A673 (cell line): ENCODE data around the gene COL4A3. TPM values are rescaled to one million over a fixed set of nuclear protein-coding genes. Genes with fewer than 3 reads are reported as not detected.

ENCODE experiments used
- BruUV-seq: library from RNA; stranded (reverse); fragments of 400-500 nt; replicated peaks from 2 replicates; lab custom pipeline; 2021; lab: Mats Ljungman, UMichigan
- CTCF ChIA-PET: fragments of 300-600 bp; sonication (Branson Sonifier 250); formaldehyde crosslinking; loops from one replicate; lab custom pipeline; 2022; ENCODE audit warnings: antibody characterized with exemption; lab: Charles Lee
- POLR2A ChIA-PET: fragments of 300-600 bp; sonication (Branson Sonifier 250); formaldehyde crosslinking; loops from one replicate; lab custom pipeline; 2022; ENCODE audit warnings: antibody characterized with exemption; ENCODE audit not compliant: low non-redundant PET; lab: Charles Lee
- DNase-seq: peaks from one replicate; pipeline ENCODE4 v3.0.0-alpha.2; 2015; ENCODE audit warnings: low spot score
- H3K27ac ChIP-seq: fragments of 200-600 bp; sonication (generic); 2 replicates; pipeline ENCODE4 v1.5.1; 2016; ENCODE audit warnings: mixed run types, low read depth, mild to moderate bottlenecking, mixed read lengths, antibody characterized with exemption, low read length; ENCODE audit not compliant: poor library complexity, severe bottlenecking
- H3K27me3 ChIP-seq: fragments of 200-600 bp; sonication (generic); replicated peaks from 2 replicates; pipeline ENCODE4 v1.6.1; 2017; ENCODE audit warnings: mixed run types, low read depth, mild to moderate bottlenecking, mixed read lengths, antibody characterized with exemption, low read length; ENCODE audit not compliant: insufficient read depth, poor library complexity
- H3K36me3 ChIP-seq: fragments of 200-600 bp; sonication (generic); 2 replicates; pipeline ENCODE4 v1.6.1; 2016; ENCODE audit warnings: mixed run types, mild to moderate bottlenecking, mixed read lengths, antibody characterized with exemption, low read length; ENCODE audit not compliant: insufficient read depth, poor library complexity, severe bottlenecking
- H3K4me1 ChIP-seq: fragments of 200-600 bp; sonication (generic); 2 replicates; pipeline ENCODE4 v1.6.1; 2017; ENCODE audit warnings: mixed run types, mild to moderate bottlenecking, mixed read lengths, antibody characterized with exemption, low read length; ENCODE audit not compliant: insufficient read depth, poor library complexity, severe bottlenecking
- H3K4me3 ChIP-seq: fragments of 200-600 bp; sonication (generic); 2 replicates; pipeline ENCODE4 v1.5.1; 2016; ENCODE audit warnings: low read depth, mixed run types, mild to moderate bottlenecking, mixed read lengths, low read length; ENCODE audit not compliant: poor library complexity, severe bottlenecking
- H3K9me3 ChIP-seq: fragments of 200-600 bp; sonication (generic); 2 replicates; pipeline ENCODE4 v1.6.1; 2016; ENCODE audit warnings: mixed run types, low read depth, mild to moderate bottlenecking, mixed read lengths, antibody characterized with exemption, low read length; ENCODE audit not compliant: poor library complexity, severe bottlenecking
- EZH2 ChIP-seq: fragments of 200-600 bp; sonication (generic); IDR thresholded peaks from 2 replicates; pipeline ENCODE4 v1.6.1; 2017; ENCODE audit warnings: borderline replicate concordance, low read depth, mild to moderate bottlenecking, mixed read lengths, antibody characterized with exemption, low read length; ENCODE audit not compliant: poor library complexity, severe bottlenecking
- intact Hi-C: fragments of 100-400 bp; cut with micrococcal nuclease; formaldehyde crosslinking; loops from one replicate; pipeline ENCODE4 v1.10.0; 2022; ENCODE audit not compliant: unreplicated experiment
- total RNA-seq: library from RNA; stranded (reverse); gene quantifications from 2 replicates; pipeline ENCODE4 v1.2.3, GENCODE V29; 2021
- TF ChIP-seq, protein P1 (sequence below): fragments of 300-800, 200-600 bp; sonication (generic); conservative IDR thresholded peaks from 2 replicates; pipeline ENCODE4 v1.5.1; 2017; ENCODE audit warnings: low read depth, mild to moderate bottlenecking, antibody characterized with exemption, low read length, moderate library complexity, mixed read lengths

The COL4A3 gene
- total RNA-seq, 1 experiment from 2014 or later, result not detected

GRCh38 chr2:227207573-227207972 is 43.1 kb downstream of the COL4A3 start:
- Histone ChIP-seq H3K4me1 (no peaks in the 10 kb centered on the region), H3K36me3 (no peaks in the 10 kb centered on the region), H3K9me3 (no peaks in the 10 kb centered on the region), H3K27ac (no peak overlapping the region), H3K4me3 (no peak overlapping the region), H3K27me3 (no peaks in the 10 kb centered on the region)
- ChIA-PET CTCF (interaction anchor here (0.6 kb wide), 1 partner anchor 391 kb away, joined by 10 read pairs; no protein-coding TSS in a partner anchor), POLR2A (no interaction called here)
- intact Hi-C loops, result no loop called here
- BruUV-seq, result no TSS peak
- TF ChIP-seq EZH2, result no peak
- TF ChIP-seq, protein P1, sequence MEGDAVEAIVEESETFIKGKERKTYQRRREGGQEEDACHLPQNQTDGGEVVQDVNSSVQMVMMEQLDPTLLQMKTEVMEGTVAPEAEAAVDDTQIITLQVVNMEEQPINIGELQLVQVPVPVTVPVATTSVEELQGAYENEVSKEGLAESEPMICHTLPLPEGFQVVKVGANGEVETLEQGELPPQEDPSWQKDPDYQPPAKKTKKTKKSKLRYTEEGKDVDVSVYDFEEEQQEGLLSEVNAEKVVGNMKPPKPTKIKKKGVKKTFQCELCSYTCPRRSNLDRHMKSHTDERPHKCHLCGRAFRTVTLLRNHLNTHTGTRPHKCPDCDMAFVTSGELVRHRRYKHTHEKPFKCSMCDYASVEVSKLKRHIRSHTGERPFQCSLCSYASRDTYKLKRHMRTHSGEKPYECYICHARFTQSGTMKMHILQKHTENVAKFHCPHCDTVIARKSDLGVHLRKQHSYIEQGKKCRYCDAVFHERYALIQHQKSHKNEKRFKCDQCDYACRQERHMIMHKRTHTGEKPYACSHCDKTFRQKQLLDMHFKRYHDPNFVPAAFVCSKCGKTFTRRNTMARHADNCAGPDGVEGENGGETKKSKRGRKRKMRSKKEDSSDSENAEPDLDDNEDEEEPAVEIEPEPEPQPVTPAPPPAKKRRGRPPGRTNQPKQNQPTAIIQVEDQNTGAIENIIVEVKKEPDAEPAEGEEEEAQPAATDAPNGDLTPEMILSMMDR, result no peak
- DNase-seq, result no peak

DNA sequence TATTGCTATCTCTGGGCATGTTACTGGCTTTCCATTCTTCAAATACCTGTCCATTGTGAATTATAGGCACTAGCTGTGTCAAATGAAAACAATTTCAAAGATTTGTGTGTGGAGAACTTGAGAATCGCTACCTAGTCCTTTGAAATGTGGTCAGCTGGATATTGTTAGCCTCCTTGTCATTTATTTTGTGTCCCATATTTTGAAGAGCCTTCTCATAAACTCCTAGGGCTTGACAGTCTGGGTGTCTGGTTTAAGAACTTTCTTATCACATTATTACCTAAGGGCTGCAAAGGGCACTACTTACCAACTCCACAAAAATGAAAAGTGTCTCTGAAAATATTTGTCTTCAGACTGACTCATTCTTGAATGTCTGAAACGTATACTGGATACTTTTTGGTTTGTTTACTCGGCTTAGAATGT is 50.2 kb downstream of the COL4A3 start:
- Histone ChIP-seq H3K36me3 (no peaks in the 10 kb centered on the region), H3K27me3 (no peaks in the 10 kb centered on the region), H3K4me3 (no peak overlapping the region), H3K9me3 (no peaks in the 10 kb centered on the region), H3K4me1 (no peaks in the 10 kb centered on the region), H3K27ac (no peak overlapping the region)
- ChIA-PET POLR2A (no interaction called here), CTCF (no interaction called here)
- intact Hi-C loops, result no loop called here
- TF ChIP-seq EZH2, result no peak
- TF ChIP-seq, protein P1, result no peak
- DNase-seq, result no peak
- no TSS peak for BruUV-seq

- H3K4me3 ChIP-seq, result no peak overlapping the region
- H3K4me1 ChIP-seq, result no peaks in the 10 kb centered on the region
- intact Hi-C loops, result no loop called here
- no peaks in the 10 kb centered on the region for H3K36me3 ChIP-seq
- TF ChIP-seq, protein P1, result no peak
- no peak for TF ChIP-seq EZH2
- DNase-seq, result no peak
- POLR2A ChIA-PET, result no interaction called here
- CTCF ChIA-PET, result interaction anchor here (0.6 to 0.7 kb wide), 2 partner anchors 19 to 1091 kb away, joined by 3 to 6 read pairs; no protein-coding TSS in a partner anchor
- H3K9me3 ChIP-seq, result no peaks in the 10 kb centered on the region
- no TSS peak for BruUV-seq
- no peak overlapping the region for H3K27ac ChIP-seq
- no peaks in the 10 kb centered on the region for H3K27me3 ChIP-seq
These were observed 55.1 kb downstream of the COL4A3 start for GRCh38 chr2:227219312-227220105.
